MM.1S (cell line): Measurements from ENCODE around the gene ARHGAP32.

Experiments used
- DNase-seq: peaks from one replicate; pipeline ENCODE4 v3.0.0-alpha.2; 2015
- H2AFZ ChIP-seq: fragments of 300-600 bp; sonication (generic); 2 replicates; pipeline ENCODE4 v1.6.0; 2016; ENCODE audit warnings: antibody characterized with exemption, low read length
- H3F3A ChIP-seq: fragments of 300-600 bp; sonication (generic); 2 replicates; pipeline ENCODE4 v1.6.1; 2016; ENCODE audit warnings: mild to moderate bottlenecking, antibody characterized with exemption, low read length, moderate library complexity, mixed read lengths; ENCODE audit not compliant: insufficient read depth
- H3K27ac ChIP-seq: fragments of 300-600 bp; sonication (generic); 2 replicates; pipeline ENCODE4 v1.5.1; 2016; ENCODE audit warnings: mild to moderate bottlenecking, low read length
- H3K27me3 ChIP-seq: fragments of 300-600 bp; sonication (generic); replicated peaks from 2 replicates; pipeline ENCODE4 v1.6.0; 2016; ENCODE audit warnings: low read length; ENCODE audit not compliant: insufficient read depth
- H3K36me3 ChIP-seq: fragments of 300-600 bp; sonication (generic); replicated peaks from 2 replicates; pipeline ENCODE4 v1.6.1; 2016; ENCODE audit warnings: mild to moderate bottlenecking, low read length, mixed read lengths; ENCODE audit not compliant: insufficient read depth
- H3K4me1 ChIP-seq: fragments of 300-600 bp; sonication (generic); 2 replicates; pipeline ENCODE4 v1.6.1; 2016; ENCODE audit warnings: low read length, mixed read lengths
- H3K4me2 ChIP-seq: fragments of 300-600 bp; sonication (generic); 2 replicates; pipeline ENCODE4 v1.6.0; 2016; ENCODE audit warnings: low read depth, low read length
- H3K4me3 ChIP-seq: fragments of 300-600 bp; sonication (generic); 2 replicates; pipeline ENCODE4 v1.5.1; 2016; ENCODE audit warnings: low read length, mixed read lengths
- H3K79me2 ChIP-seq: fragments of 300-600 bp; sonication (generic); 2 replicates; pipeline ENCODE4 v1.6.1; 2016; ENCODE audit warnings: mixed run types, low read length, mixed read lengths
- H3K9ac ChIP-seq: fragments of 300-600 bp; sonication (generic); 2 replicates; pipeline ENCODE4 v1.6.1; 2016; ENCODE audit warnings: low read length, mixed read lengths
- H3K9me2 ChIP-seq: fragments of 300-600 bp; sonication (generic); replicated peaks from 2 replicates; pipeline ENCODE4 v1.6.1; 2016; ENCODE audit warnings: mild to moderate bottlenecking, low read length, mixed read lengths; ENCODE audit not compliant: insufficient read depth
- H3K9me3 ChIP-seq: fragments of 300-600 bp; sonication (generic); replicated peaks from 2 replicates; pipeline ENCODE4 v1.6.1; 2016; ENCODE audit warnings: mild to moderate bottlenecking, low read length, mixed read lengths; ENCODE audit not compliant: insufficient read depth
- H4K20me1 ChIP-seq: fragments of 300-600 bp; sonication (generic); 2 replicates; pipeline ENCODE4 v1.6.1; 2016; ENCODE audit warnings: mild to moderate bottlenecking, low read length, moderate library complexity, mixed read lengths; ENCODE audit not compliant: insufficient read depth
- EZH2 ChIP-seq: fragments of 300-600 bp; sonication (generic); optimal IDR thresholded peaks from 2 replicates; pipeline ENCODE3; 2017; ENCODE audit warnings: low read depth, mild to moderate bottlenecking, antibody characterized with exemption, low read length, mixed read lengths
- EZH2phosphoT487 ChIP-seq: fragments of 300-600 bp; sonication (generic); IDR thresholded peaks from 2 replicates; pipeline ENCODE4 v1.6.1; 2018; ENCODE audit warnings: antibody characterized with exemption, low read length
- TF ChIP-seq, protein P1 (sequence below): fragments of 300-600 bp; sonication (generic); IDR thresholded peaks from 2 replicates; pipeline ENCODE4 v1.5.1; 2016; ENCODE audit warnings: antibody characterized with exemption, low read length, mixed read lengths

The ARHGAP32 gene

DNA sequence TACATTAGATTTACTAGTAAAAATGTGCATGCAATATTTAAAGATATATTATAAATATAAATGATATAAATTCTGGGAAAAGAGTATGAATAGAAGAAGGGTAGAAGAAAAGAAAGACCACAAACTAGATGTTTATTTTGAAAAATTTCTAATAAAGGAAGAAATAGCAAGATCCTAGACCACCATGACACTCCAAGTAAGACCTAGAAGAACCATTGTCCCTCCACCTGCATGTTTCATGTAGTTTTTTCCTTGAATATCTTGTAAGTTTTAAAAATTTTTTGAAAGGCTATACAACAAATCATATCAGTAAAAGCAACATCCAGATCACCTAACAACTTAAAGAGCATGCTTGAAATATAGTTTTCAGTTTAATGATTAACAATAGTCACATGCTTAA is 46.8 kb downstream of the ARHGAP32 start:
- Histone ChIP-seq H3K4me3 (no peak overlapping the region), H3K36me3 (no peaks in the 10 kb centered on the region), H3K9ac (no peak overlapping the region), H3K27ac (no peak overlapping the region), H3K4me1 (no peaks in the 10 kb centered on the region), H3K79me2 (no peaks in the 10 kb centered on the region), H4K20me1 (no peaks in the 10 kb centered on the region), H3K9me3 (no peaks in the 10 kb centered on the region), H3K27me3 (no peaks in the 10 kb centered on the region), H2AFZ (no peak overlapping the region), H3F3A (no peaks in the 10 kb centered on the region), H3K9me2 (no peaks in the 10 kb centered on the region), H3K4me2 (no peak overlapping the region)
- TF ChIP-seq EZH2 = no peak
- TF ChIP-seq, protein P1, sequence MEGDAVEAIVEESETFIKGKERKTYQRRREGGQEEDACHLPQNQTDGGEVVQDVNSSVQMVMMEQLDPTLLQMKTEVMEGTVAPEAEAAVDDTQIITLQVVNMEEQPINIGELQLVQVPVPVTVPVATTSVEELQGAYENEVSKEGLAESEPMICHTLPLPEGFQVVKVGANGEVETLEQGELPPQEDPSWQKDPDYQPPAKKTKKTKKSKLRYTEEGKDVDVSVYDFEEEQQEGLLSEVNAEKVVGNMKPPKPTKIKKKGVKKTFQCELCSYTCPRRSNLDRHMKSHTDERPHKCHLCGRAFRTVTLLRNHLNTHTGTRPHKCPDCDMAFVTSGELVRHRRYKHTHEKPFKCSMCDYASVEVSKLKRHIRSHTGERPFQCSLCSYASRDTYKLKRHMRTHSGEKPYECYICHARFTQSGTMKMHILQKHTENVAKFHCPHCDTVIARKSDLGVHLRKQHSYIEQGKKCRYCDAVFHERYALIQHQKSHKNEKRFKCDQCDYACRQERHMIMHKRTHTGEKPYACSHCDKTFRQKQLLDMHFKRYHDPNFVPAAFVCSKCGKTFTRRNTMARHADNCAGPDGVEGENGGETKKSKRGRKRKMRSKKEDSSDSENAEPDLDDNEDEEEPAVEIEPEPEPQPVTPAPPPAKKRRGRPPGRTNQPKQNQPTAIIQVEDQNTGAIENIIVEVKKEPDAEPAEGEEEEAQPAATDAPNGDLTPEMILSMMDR = no peak
- TF ChIP-seq EZH2phosphoT487 = no peak
- DNase-seq = no peak

DNA sequence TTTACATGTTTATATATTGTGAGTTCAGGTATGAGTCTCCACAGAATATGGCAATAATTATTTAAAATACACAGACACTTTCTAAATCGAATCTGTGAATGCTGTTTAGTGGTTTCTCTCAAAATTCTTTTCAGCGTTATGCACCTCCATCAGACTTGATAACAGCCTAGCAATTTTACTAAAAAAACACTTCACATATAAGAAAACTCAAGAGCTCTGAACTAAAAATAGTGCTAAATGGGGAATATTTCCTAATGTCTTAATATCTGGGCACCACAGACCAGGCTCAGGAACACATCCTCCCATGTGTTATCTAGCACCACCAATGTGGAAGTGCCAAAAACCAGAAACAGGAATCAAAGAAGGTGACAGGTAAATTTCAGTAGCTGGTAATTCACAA is 47.9 kb downstream of the ARHGAP32 start:
- no peaks in the 10 kb centered on the region for H3K27me3 ChIP-seq
- H3K9me2 ChIP-seq = no peaks in the 10 kb centered on the region
- H3K4me3 ChIP-seq = no peak overlapping the region
- no peak for DNase-seq
- H4K20me1 ChIP-seq = no peaks in the 10 kb centered on the region
- no peak overlapping the region for H2AFZ ChIP-seq
- no peak overlapping the region for H3K4me2 ChIP-seq
- H3F3A ChIP-seq = no peaks in the 10 kb centered on the region
- H3K79me2 ChIP-seq = no peaks in the 10 kb centered on the region
- no peaks in the 10 kb centered on the region for H3K4me1 ChIP-seq
- no peak for TF ChIP-seq EZH2phosphoT487
- TF ChIP-seq EZH2 = no peak
- TF ChIP-seq, protein P1 = no peak
- no peak overlapping the region for H3K27ac ChIP-seq
- no peak overlapping the region for H3K9ac ChIP-seq
- no peaks in the 10 kb centered on the region for H3K9me3 ChIP-seq
- no peaks in the 10 kb centered on the region for H3K36me3 ChIP-seq

DNA sequence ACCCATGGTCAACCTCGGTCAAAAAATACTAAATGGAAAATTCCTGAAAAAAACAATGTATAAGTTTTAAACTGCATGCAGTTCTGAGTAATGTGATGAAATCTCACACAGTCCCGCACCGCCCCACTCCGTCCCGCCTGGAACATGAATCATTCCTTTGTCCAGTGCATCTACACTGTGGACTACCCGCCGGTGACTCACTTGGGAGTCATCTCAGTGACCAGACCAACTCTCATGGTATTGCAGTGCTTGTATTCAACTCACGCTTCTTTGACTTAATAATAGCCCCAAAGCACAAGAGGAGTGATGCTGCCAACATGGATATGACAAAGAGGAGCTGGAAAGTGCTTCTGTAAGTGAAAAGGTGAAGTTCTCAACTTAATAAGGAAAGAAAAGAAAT is 48.8 kb downstream of the ARHGAP32 start:
- H3K9me2 ChIP-seq = no peaks in the 10 kb centered on the region
- no peak overlapping the region for H3K4me2 ChIP-seq
- H3K27ac ChIP-seq = no peak overlapping the region
- no peaks in the 10 kb centered on the region for H3F3A ChIP-seq
- H3K27me3 ChIP-seq = no peaks in the 10 kb centered on the region
- H3K9ac ChIP-seq = no peak overlapping the region
- no peaks in the 10 kb centered on the region for H3K36me3 ChIP-seq
- TF ChIP-seq, protein P1 = no peak
- TF ChIP-seq EZH2 (no peak), EZH2phosphoT487 (no peak)
- no peak overlapping the region for H2AFZ ChIP-seq
- H3K9me3 ChIP-seq = no peaks in the 10 kb centered on the region
- no peak for DNase-seq
- no peaks in the 10 kb centered on the region for H3K4me1 ChIP-seq
- H3K79me2 ChIP-seq = no peaks in the 10 kb centered on the region
- H3K4me3 ChIP-seq = no peak overlapping the region
- no peaks in the 10 kb centered on the region for H4K20me1 ChIP-seq
